Stimulated activated CD4-positive, alpha-beta T cell treated with anti-CD3 and anti-CD28 coated beads, Interleukin-12 subunit alpha, Interleukin-12 subunit beta, amount 100 ng/mL, for 4 hours (primary cell): ENCODE data around the gene SIX5.

Source experiments
- DNase-seq: peaks from one replicate; pipeline ENCODE4 v3.0.0-alpha.2; 2020

Gene SIX5

DNA sequence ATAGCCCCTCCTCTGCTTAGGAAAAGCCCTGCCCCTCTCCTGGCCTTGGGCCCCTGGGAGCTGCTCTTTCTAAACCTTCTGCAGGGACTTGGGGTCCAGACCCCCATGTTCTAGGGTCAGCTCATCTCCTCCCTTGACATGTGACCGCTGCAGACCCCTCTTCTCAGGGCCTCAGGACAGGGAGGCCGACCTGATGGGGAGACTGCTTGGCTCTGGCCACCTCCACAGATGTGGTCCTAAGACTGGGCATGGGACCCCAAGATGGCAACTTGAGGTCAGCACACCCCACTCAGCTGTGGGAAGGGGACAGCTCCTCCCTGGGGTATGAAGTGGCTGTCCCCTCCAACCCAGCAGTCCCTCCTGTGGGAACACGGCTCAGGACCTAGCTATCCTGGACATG, 3.9 kb upstream of the SIX5 start:
- no peak for DNase-seq

DNA sequence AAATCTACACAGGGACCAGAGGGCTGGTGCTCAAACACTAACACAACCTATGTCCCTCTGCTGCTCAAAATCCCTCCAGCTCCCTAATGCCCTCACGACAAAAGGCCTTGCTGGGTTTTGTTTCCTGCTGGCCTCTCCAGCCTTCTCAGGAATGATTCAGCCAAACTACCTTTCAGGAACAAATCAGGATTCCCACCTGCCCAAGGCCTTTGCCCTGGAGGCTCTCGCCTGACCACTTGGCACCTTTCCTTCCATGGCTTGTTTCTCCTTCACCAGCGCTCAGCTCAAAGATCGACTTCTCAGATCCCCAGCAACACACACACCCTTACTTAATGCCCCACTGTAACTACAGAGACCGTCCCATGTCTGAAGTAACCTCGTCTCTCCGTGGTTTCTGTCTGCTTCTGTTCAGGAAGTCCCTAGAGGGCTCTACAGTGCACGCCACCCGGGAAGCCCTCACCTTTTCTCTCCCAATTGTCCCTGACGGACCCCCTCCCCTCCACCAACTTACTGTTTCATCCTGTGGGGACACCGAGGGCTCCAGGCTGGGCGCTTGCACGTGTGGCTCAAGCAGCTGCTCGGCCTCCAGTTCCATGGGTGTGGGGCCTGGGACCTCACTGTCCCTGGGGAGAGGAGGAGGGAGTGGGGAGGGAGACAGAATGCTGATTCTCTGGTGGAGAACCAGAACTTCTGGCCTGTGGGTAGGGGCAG, 3.2 kb upstream of the SIX5 start:
- no peak for DNase-seq

DNA sequence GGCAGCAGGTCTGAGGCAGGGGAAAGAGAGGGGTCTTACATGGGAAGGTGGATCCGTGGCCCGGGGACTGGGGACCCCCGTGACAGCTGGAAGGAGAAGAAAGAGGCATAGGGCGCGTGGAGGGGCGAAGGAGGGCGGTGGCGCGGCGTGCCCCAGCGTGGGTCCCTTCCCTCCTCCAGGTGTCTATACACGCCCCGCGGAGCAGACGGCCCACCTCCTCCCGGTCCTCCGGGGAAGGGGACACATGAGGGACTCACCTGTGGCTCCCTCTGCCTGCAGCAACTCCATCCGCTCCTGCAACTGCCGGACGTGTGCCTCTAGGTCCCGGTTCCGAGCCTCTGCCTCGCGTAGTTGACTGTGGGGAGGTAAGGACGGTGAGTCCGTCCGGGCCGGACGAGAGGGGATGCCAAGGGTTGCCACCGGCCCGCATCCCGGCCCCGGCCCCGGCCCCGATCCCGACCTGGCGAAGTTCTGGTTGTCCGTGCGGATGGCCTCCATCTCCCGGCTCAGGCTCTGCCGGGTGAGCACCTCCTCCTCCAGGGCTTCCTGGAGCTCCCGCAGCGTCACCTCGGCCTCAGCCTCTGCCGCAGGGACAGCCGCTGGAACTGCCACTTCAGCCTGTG, 2.4 kb upstream of the SIX5 start:
- DNase-seq, result no peak

DNA sequence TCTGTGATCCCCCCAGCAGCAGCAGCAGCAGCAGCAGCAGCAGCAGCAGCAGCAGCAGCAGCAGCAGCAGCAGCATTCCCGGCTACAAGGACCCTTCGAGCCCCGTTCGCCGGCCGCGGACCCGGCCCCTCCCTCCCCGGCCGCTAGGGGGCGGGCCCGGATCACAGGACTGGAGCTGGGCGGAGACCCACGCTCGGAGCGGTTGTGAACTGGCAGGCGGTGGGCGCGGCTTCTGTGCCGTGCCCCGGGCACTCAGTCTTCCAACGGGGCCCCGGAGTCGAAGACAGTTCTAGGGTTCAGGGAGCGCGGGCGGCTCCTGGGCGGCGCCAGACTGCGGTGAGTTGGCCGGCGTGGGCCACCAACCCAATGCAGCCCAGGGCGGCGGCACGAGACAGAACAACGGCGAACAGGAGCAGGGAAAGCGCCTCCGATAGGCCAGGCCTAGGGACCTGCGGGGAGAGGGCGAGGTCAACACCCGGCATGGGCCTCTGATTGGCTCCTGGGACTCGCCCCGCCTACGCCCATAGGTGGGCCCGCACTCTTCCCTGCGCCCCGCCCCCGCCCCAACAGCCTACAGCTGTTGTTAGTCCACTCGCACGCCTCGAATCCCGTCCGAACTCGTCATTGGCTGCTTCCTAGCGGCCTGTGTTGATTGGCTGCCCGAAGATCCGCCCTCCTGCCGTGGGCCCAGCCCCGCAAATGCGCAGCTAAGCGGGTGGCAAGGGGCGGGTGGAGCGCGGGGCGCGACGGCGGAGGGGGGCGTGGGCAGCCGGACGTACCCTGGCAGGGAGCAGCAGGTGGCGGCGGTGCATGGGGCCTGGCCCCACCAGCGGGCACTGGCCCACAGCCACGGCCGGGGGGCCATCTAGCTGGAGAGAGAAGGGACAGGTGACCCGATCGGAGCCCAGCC, 1.4 kb upstream of the SIX5 start:
- peak; percentile 89 for DNase-seq

DNA sequence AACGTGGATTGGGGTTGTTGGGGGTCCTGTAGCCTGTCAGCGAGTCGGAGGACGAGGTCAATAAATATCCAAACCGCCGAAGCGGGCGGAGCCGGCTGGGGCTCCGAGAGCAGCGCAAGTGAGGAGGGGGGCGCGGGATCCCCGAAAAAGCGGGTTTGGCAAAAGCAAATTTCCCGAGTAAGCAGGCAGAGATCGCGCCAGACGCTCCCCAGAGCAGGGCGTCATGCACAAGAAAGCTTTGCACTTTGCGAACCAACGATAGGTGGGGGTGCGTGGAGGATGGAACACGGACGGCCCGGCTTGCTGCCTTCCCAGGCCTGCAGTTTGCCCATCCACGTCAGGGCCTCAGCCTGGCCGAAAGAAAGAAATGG, 754 bp upstream of the SIX5 start:
- peak; percentile 37 for DNase-seq

DNA sequence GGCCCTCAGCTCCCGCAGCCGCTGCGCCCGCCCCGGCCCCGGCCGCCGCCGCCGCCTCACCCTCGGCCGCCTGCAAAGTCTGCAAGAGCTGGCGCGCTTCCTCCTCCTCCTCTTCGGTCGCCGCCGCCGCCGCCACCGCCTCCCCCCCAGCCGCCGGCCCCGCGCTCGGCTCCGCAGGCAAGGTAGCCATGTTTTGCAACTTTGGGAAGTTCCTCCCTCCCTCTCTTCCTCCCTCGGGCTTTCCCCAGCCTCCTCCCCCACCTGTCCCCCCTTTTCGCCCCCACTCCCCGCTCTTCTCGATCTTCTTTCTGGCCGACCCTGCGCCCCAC, 433 bp downstream of the SIX5 start:
- peak; percentile 45 for DNase-seq

DNA sequence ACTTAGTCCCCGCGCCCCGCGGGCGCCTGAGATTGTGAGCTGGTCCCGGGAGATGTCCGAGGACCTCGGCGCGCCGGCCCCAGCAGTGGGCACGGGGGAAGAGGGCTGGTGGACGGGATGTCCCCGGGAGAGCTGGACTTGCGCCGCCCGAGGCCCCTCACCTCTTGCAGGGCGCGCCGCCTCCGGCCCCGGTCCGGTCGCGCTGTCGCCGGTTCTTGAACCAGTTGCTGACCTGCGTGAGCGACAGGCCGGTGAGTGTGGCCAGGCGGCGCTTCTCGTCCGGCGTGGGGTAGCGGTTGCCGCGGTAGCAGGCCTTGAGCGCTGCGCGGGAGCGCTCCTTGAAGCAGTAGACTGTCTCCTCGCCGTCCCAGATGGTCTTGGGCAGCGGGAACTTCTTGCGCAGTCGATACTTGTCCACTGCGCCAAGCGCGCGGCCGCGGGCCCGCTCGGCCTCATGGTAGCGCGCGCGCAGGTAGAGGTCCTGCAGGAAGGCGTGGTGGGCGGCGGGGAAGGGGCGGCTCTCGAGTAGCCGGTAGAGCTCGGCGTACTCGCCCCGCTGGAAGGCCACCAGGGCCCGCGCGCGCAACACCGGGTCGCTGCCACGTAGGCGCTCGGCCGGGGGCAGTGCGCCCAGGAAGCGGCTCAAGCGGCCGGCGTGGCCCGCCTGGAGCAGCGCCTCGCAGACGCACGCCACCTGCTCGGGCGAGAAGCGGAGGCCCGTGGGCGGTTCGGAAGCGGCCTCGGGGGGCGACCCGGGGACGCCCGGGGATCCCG, 984 bp downstream of the SIX5 start:
- no peak for DNase-seq

DNA sequence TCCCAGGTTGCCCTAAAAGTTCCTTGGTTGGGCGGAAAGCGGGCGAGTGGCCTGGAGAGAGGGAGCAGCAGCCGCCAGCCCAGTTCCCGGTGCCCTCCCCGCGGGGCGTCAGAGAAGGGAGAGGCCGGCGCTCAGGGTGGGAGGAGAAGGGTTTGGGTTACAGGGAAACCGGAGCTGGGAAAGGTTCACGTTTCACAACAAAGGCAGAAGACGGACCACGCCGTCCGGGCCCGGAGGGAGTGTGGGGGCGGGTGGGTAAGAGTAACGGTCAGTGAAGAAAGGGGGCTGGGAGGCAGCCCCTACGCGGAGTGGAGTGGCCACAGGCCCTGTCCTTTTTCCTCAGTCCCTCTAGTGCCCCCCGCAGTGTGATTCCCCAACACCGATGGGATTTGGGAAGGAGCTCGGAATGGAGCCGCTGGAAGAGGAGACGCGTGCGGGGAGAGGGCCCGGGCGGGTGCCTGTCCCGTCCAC, 1.6 kb downstream of the SIX5 start:
- DNase-seq, result no peak

DNA sequence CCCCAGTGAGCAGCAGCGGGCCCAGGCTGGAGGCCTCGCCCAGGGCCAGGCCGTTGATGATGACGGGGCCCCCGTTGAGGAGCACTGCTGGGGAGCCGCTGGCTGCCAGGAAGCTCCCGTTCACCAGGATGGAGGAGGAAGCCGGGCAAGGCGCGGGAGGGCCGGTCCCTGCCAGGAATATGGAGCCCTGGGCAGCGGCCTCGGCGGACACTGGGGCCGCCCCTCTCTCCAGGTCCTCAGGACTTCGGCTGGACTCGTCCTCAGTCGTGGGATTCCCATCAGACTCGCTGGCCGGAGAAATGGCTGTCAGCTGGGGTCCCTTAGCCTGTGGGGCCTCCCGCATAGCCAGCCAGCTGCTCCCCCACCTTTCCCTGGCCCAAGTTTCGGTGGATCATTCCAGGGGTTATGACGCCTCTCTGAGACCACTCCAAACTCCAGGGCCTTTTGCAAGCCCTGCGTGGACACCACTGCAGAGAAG, 2.1 kb downstream of the SIX5 start:
- DNase-seq, result no peak

DNA sequence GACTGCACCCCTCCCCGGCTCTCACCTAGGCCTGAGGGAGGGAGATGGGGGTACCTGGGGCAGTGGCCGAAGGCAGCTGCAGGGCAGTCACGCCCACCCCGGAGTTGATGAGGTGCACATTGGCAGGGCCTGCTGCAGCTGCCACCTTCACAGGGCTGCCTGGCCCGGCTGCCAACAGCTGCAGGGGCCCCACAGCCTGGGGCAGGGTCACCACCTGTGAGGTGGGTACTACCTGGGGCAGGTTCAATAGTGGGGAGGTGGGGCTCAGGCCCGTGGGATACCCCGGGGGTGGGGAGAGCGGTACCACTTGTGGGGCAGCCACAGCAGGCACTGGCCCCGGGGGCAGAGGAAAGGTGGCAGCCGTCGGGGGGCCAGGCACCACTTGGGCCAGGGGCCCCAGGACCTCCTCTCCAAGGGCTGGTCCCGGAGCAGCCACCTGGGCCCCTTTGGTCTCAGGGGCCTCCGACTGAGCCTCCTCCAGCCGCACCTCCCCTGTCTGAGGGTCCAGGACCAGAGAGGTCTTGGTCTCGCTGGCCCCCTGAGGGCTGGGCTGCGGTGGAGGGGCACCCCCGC, 2.7 kb downstream of the SIX5 start:
- DNase-seq, result no peak

DNA sequence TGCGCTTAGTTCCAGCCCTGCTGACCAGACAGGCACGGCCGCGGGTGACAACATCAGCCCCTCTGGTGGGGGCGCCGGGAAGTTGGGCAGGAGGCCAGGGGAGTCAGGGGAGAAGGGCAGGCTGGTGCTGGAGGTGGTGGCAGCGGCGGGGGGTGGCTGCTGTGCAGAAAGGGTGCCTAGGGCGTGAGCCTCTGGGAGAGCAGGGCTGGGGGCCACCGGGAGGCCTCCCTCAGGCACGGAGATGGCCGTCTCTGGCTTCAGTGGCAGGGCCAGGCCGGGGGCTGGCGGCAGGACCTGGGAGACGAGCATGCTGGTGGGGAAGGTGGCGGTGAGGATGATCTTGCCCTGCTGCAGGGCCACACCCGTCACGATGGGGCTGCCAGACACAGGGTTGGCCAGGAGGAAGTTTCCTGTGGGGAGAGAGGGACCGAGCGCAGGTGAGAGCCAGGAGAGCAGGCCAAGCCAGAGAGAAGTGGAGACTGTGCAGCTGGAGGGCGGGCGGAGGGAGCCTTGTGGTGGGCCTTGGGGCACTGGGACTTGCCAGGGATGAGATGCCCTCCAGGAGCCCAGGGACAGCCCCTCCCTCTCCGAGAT, 3.3 kb downstream of the SIX5 start:
- no peak for DNase-seq

DNA sequence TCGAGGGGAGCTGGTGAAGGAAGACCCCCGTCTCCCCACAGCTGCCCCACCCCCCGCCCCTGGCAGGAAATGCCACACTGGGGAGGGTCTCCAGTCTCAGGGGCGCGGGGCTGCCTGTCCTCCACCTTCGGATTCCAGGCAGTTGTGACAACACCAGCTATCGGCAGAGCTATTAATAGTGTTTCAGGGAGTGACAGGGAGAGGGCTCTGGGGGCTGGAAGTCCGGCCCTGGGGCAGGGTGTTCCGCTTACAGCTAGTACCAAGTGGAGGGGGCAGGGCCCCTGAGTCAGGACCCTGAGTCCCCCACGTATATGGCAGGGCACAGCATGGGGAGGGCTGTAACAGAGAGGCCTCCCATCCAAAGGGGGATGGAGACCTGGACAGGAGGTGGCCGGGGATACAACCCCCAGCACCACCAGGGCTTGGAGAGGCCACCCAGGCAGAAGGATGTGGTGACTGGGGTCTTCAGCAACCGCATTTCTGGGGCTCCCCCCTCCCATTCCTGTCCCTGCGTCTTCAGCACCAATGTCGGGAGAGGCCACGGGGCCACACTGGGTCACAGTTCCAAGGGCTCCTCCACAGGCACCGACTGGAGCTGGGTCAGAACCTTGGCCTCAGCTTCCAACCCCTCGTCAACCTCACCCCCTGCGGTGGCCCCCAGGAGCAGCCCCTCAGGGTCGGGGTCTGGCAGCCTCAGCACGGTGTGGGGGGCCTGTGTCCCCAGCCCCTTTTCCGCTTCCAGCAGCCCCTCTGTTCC, 3.9 kb downstream of the SIX5 start:
- DNase-seq, result no peak

DNA sequence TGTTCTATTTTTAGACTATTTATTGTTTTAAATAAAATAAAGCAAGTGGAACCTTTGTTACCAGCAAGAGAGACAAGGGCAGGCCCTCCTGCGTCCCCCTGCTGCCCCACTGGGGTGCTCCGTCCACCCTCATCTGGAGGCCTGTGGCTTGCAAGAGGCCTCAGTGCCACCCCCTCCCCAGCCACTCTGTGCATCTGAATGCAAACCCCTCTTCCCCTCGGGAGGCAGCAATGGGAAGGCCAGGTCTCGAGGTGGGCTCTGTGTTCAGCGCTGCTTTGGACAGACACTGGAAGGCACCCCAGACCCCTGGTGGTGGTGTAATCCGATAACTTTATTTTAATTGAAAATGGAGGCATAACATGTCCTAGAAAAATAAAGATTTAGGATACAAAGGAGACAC, 4.6 kb downstream of the SIX5 start:
- DNase-seq, result no peak

DNA sequence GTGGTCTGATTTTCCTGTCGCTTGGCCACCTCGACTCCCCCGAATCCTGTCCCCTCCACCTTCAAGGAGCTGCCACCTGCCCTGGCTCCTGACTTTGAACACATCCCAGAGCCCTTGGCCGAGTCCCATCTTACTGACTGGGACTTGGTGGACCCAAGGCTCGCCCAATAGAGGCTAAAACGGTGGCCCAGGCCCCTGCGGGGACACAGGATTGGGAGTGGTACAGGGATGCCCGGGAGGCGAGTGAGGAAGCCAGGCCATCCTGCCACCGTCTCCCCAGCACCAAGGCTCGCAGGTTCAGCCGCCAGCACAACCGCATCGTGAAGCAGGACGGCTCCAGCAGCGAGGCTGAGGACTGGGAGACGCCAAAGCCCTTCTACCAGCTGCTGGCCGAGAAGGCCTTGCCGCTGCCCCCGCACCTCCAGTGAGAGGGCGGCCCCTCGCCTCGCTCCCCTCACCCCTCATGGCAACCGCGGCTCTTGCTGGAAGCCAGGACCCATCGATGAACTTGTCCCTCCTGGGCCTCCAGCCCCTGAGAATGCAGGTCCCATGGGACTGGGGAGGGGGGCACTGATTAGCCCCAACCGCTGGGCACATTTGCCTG, 5.3 kb downstream of the SIX5 start:
- no peak for DNase-seq

DNA sequence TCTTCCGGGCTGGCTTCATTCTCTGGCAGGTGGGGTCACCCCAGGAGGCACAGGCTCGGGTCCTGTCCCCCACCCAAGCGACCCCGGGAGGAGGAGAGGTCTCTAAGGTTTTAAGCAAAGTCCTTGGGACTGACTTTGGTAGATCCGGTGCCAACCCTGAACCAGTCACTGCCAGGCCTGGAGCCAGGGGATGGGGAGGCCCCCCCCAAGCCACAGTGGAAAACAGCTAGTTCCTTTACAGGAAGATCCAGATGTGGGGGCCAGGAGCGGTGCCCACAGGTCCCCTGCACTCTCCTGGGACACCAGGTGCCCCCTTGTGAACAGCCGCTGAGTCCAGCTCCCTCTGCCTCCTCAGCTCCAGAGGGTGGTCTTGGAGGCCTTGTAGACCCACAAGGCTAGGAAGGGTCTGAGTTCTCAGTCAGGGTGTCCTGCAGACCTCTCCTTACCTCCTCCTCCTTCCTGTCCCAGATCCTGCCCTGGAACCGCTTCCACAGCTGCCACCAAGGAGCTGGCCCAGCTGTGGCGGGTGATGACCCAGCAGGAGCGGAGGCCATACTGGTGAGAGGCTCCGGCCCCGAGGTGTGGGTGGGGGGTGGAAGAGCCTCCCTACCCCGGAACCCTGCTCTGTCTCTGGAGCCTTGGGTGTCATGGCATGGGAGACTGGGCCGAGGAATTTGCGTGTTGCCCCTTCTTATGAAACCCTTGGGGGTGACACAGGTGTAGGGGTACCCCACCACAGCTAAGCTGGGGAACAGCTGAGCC, 6.0 kb downstream of the SIX5 start:
- DNase-seq, result no peak

DNA sequence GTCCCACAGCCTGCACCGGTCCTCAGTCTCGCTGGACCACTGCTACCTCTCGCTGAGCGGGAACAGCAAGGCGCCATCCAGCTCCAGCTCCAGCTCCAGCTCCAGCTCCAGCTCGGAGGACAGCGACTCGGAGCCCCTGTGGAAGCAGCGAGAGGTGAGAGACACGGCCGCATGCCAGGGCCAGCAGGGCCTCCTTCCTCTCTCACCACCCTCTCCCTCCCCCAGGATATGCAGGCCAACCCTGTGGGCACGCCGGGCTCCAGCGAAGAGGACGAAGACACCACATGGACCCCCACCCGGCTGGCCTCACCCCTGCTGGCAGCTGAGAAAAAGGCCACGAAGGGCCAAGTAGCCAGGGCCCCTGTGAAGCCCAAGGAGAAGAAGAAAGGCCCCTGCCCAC, 7.3 kb downstream of the SIX5 start:
- DNase-seq, result no peak

DNA sequence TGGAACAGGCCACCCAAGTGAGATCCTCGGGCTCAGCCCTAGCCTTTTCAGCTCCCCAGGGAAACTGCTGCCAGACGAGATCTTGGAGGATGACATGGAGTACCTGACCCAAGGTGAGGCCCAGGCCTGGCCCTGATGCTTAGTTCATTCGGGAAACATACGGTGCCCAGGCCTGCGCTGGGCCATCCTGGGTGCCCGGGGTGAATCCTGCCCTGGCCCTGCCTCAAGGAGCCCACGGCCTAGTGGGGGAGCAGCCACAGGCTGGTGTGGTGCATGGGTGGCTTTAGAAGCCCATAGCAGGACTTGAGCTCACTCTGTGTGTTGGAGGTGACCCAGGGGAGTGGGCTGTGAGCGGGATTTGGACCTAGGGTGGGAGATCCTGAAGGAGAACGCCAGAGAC, 10.1 kb downstream of the SIX5 start:
- DNase-seq, result no peak

DNA sequence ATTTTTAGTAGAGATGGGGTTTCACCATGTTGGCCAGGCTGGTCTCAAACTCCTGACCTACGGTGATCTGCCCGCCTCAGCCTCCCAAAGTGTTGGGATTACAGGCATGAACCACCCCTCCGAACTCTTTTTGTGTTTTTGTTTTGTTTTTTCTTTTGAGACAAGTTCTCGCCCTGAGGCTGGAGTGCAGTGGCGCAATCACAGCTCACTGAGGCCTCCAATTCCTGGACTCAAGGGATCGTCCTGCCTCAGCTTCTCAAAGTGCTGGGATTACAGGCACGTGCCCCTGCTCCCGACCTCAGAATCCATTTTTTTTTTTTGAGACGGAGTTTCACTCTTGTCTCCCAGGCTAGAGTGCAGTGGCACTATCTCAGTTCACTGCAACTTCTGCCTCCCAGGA, 11.4 kb downstream of the SIX5 start:
- no peak for DNase-seq

DNA sequence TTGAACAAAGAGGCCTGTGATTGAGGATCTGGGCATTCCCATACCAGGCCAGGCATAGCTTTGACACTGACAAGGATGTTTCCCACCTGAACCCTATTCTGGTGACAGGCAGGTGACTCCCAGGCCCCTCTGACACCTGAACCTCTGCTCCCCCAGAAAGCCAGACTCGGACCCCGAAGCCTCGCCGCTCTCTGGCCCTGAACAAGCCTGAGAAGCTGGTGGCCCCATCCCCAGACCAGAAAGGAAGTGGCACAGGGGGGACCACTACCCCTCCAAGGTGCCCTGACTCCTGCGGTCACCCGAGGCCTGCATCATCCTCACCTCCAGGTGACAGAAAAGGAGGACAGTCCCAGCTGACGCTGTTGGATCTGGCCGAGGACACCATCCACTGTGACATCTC, 14.7 kb downstream of the SIX5 start:
- no peak for DNase-seq

DNA sequence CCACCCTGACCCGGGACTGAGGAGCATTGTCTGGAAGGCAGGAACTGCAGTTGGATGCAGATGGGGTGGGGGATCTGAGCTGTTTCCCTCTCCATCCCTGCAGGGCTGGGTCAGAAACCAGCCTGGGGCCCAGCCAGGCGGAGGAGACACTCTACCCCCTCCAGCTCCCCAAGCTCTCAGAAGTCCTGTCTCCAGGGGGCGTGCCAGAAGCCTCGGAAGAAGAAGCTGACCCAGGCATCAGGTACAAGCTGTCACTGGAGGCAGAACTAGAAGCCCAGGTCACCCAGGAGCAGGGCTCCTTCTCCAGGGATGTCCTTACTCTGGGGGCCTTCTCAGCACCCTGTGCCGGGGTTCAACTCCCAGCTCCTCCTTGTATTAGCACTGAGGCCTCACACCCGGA, 15.5 kb downstream of the SIX5 start:
- DNase-seq, result no peak
